HG03439 (cell line): ENCODE results near the gene UBE2QL1.

Experiments used
- ATAC-seq: cut with Tn5 transposase; IDR thresholded peaks from one replicate; pipeline ENCODE4 v1.9.1; 2021; ENCODE audit warnings: mild to moderate bottlenecking, moderate library complexity; ENCODE audit not compliant: unreplicated experiment

Gene UBE2QL1

GRCh38 chr5:6453937-6454560 is 5.4 kb downstream of the UBE2QL1 start:
- no peak for ATAC-seq

- ATAC-seq: no peak
These were observed 6.0 kb downstream of the UBE2QL1 start for GRCh38 chr5:6454628-6455053.

GRCh38 chr5:6455571-6456200 is 7.0 kb downstream of the UBE2QL1 start:
- no peak for ATAC-seq

GRCh38 chr5:6456766-6457370 is 8.2 kb downstream of the UBE2QL1 start:
- ATAC-seq: no peak

GRCh38 chr5:6457592-6457991 is 8.9 kb downstream of the UBE2QL1 start:
- no peak for ATAC-seq

- ATAC-seq: no peak
These were observed 10.2 kb downstream of the UBE2QL1 start for GRCh38 chr5:6458833-6459232.

GRCh38 chr5:6459896-6460295 is 11.2 kb downstream of the UBE2QL1 start:
- no peak for ATAC-seq

GRCh38 chr5:6461006-6461405 is 12.3 kb downstream of the UBE2QL1 start:
- ATAC-seq: no peak

- ATAC-seq: no peak
These were observed 13.4 kb downstream of the UBE2QL1 start for GRCh38 chr5:6461793-6462650.

- no peak for ATAC-seq
These were observed 14.0 kb downstream of the UBE2QL1 start for GRCh38 chr5:6462671-6463070.

- no peak for ATAC-seq
These were observed 15.8 kb downstream of the UBE2QL1 start for GRCh38 chr5:6464441-6464840.

- ATAC-seq: no peak
These were observed 17.5 kb downstream of the UBE2QL1 start for GRCh38 chr5:6465831-6466790.

GRCh38 chr5:6466975-6467567 is 18.4 kb downstream of the UBE2QL1 start:
- ATAC-seq: no peak

- ATAC-seq: no peak
These were observed 18.9 kb downstream of the UBE2QL1 start for GRCh38 chr5:6467591-6467990.

GRCh38 chr5:6468104-6468503 is 19.4 kb downstream of the UBE2QL1 start:
- no peak for ATAC-seq

- ATAC-seq: no peak
These were observed 20.2 kb downstream of the UBE2QL1 start for GRCh38 chr5:6468870-6469269.

GRCh38 chr5:6469836-6470235 is 21.2 kb downstream of the UBE2QL1 start:
- ATAC-seq: no peak

GRCh38 chr5:6470672-6471071 is 22.0 kb downstream of the UBE2QL1 start:
- no peak for ATAC-seq

- no peak for ATAC-seq
These were observed 22.6 kb downstream of the UBE2QL1 start for GRCh38 chr5:6471252-6471651.

GRCh38 chr5:6472792-6473191 is 24.1 kb downstream of the UBE2QL1 start:
- ATAC-seq: no peak
